Measurements from ENCODE around the gene RIC8A. TPM values are rescaled to one million over a fixed set of nuclear protein-coding genes. Genes with fewer than 3 reads are reported as not detected.

The RIC8A gene
- total RNA-seq: 162 and 298 TPM in 2 replicates

GRCh38 chr11:207208-207862, at the start of gene RIC8A, which contains the start of gene BET1L:
Gene RIC8A, plus strand, starts transcription at chr11:207708. Its CDS starts 1,147 bp downstream, at chr11:208855.
Gene BET1L, minus strand, starts transcription at chr11:207399. Its CDS starts 78 bp downstream, at chr11:207321.

GRCh38 chr11:192674-193128, 14.8 kb upstream of the RIC8A start, which contains the start of gene SCGB1C1:
Gene SCGB1C1, plus strand, starts transcription at chr11:193078. Its CDS starts 22 bp downstream, at chr11:193100.

GRCh38 chr11:235997-236773, 28.7 kb downstream of the RIC8A start, which contains the start of gene SIRT3:
Gene SIRT3, minus strand, starts transcription at chr11:236342. Its CDS starts 14 bp downstream, at chr11:236328.

GRCh38 chr11:236774-237767, 29.6 kb downstream of the RIC8A start, which contains the start of gene PSMD13:
Gene PSMD13, plus strand, starts transcription at chr11:236976. Its CDS starts 74 bp downstream, at chr11:237050.

Other genes with a start within 250 kb of the RIC8A start
- gene SCGB1C1, start 14.6 kb upstream of the RIC8A start, total RNA-seq: not detected in 2 replicates
- 36.1 and 40.4 TPM in 2 replicates for gene BET1L, start 309 bp upstream of the RIC8A start, total RNA-seq
- 12.6 and 13.3 TPM in 2 replicates for gene SIRT3, start 28.6 kb downstream of the RIC8A start, total RNA-seq
- 85.2 and 141 TPM in 2 replicates for gene PSMD13, start 29.3 kb downstream of the RIC8A start, total RNA-seq
- gene NLRP6, start 70.7 kb downstream of the RIC8A start, total RNA-seq: not detected in 2 replicates
- gene PGGHG, start 81.4 kb downstream of the RIC8A start, total RNA-seq: 3.9 and 14.1 TPM in 2 replicates
- not detected in 2 replicates for gene IFITM5, start 91.8 kb downstream of the RIC8A start, total RNA-seq
- gene IFITM2, start 100.1 kb downstream of the RIC8A start, total RNA-seq: 1.6 and 22.8 TPM in 2 replicates
- gene IFITM1, start 106.3 kb downstream of the RIC8A start, total RNA-seq: 2.4 TPM in 1 of 2 replicates, not detected in the other
- gene IFITM3, start 113.2 kb downstream of the RIC8A start, total RNA-seq: 23.4 and 25.1 TPM in 2 replicates
- gene B4GALNT4, start 161.8 kb downstream of the RIC8A start, total RNA-seq: 0.22 and 4.3 TPM in 2 replicates
- 417 and 687 TPM in 2 replicates for gene PKP3, start 186.5 kb downstream of the RIC8A start, total RNA-seq
- gene SIGIRR, start 207.3 kb downstream of the RIC8A start, total RNA-seq: 1.5 and 3.1 TPM in 2 replicates
- gene ANO9, start 234.3 kb downstream of the RIC8A start, total RNA-seq: 9.0 and 57.4 TPM in 2 replicates
- gene PTDSS2, start 242.6 kb downstream of the RIC8A start, total RNA-seq: 24.3 and 36.5 TPM in 2 replicates

Measured in placental epithelial cell (primary cell).